ENCODE measurements around the gene RNF38. TPM values are rescaled to one million over a fixed set of nuclear protein-coding genes. Genes with fewer than 3 reads are reported as not detected.
A peak's percentile ranks its signal among the peaks of the same experiment; 100 is the strongest.
"Not testable (repeated sequence)": the region's sequence is repeated elsewhere in the genome, so short reads cannot be mapped to it uniquely, and the experiment has no call there.

RNF38 gene
- polyA plus RNA-seq, 3 donors from 2014 or later, result 8.3 to 24.1 (median 15.3) TPM

DNA sequence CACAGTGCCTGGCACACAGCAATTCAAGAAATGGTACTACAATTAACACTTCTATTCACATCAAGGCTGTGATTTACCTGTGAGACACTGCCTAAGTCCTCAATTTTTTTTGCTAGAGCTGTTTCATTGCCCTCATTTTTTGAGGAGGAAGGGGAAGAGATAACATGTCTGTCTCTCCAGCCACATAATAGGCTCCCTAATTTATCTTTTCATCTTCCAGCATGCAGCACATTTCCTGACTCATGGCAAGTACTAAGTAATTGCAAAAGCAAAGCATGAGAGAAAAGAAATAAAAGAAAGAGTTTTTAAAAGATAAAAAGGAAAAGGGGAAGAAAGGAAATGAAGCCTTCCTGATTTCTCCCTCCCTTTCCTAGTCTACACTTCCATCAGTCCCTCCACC, 26.9 kb upstream of the RNF38 start:
- no peak for DNase-seq
- Mint-ChIP-seq H3K27me3 (ENCODE audit: low read depth in 3 of 3) (no peaks in the 10 kb centered on the region), H3K36me3 (peaks cover 0 to 7% (median 5%) of the 10 kb centered on the region in 3 donors), H3K27ac (peak overlapping the region in 2 of 6 donors; percentile 15 to 18), H3K4me1 (peaks cover 18 to 54% of the 10 kb centered on the region in 2 donors), H3K4me3 (no peak overlapping the region), H3K9me3 (no peaks in the 10 kb centered on the region)

DNA sequence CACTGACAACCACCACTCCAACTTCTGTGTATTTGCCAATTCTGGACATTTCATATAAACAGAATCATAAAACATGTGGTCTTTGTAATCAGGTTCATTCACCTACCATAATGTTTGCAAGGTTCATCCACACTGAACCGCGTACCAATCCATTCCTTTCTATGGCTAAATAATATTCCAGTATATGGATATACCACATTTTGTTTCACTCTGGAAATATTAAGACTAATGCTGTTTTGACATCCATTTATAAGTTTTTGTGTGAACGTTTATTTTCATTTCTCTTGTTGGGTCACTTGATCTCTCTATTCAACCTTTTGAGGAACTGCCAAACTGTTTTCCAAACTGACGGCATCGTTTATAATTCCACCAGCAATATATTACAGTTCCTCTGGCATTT, 26.3 kb upstream of the RNF38 start:
- no peak for DNase-seq
- Mint-ChIP-seq H3K4me3 (no peak overlapping the region), H3K27me3 (ENCODE audit: low read depth in 3 of 3) (no peaks in the 10 kb centered on the region), H3K36me3 (peaks cover 0 to 7% (median 5%) of the 10 kb centered on the region in 3 donors), H3K27ac (peak overlapping the region in 1 of 6 donors; percentile 62), H3K4me1 (peaks cover 18 to 54% of the 10 kb centered on the region in 2 donors), H3K9me3 (no peaks in the 10 kb centered on the region)

DNA sequence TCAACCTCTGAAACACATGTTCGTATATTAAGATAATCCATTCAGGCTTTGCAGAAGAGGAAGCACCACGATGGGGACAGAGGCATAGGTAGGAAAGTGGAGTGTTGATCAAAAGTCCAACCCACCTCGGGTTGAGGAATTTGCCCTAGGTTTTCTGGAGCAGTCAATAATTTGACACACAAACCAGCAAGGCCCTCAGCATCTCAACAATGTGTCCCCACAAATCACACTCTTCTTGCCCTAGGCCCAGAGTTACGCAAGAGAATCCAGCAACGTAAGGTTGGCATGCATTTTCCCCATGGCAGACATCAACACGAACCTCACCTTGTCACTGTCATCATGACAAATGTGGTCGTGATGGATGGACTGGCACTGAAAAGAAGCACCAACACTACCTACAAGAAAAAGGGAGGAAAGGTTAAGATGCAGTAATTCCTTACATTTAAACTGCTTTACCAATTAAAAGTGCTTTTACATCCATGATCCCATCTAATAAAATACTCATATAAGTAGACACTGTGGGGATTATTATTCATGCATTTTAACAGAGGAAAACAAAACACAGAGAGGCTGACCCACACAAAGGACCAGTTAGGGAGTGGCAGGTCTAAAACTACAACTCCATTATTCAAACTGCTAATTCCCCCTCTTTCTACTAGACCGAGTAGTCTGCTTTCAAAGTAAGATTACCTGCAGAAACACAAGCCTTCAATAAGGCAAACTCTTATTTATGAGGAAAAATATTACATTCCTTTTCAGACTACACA, 24.4 kb upstream of the RNF38 start:
- Mint-ChIP-seq H3K27me3 (ENCODE audit: low read depth in 3 of 3) (peaks cover 0 to 2% (median 0%) of the 10 kb centered on the region in 3 donors), H3K27ac (peak overlapping the region in 3 of 6 donors; percentile 8 to 22 (median 10)), H3K9me3 (no peaks in the 10 kb centered on the region), H3K36me3 (peaks cover 6 to 9% (median 8%) of the 10 kb centered on the region in 3 donors), H3K4me3 (no peak overlapping the region), H3K4me1 (peaks cover 14 to 39% of the 10 kb centered on the region in 2 donors)
- DNase-seq, result no peak

DNA sequence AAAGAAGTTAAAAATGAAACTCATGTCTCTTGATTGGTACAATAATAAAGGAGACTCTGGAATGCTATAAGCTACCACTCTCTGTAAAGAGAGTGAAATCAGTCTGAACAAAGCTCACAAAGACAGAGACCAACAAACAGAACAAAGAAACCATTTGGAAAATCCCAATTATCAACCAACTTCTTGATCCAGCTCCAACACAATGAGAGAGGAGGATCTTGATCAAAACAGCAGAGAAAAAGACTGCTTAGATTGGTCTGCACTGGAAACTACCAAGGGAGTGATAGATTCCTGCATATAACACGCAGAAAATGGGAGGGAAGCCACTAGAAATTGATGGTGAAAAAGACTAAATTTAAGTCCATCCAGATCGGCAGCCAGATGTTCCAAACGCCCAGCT, 23.1 kb upstream of the RNF38 start:
- H3K36me3 Mint-ChIP-seq, result peaks cover 6 to 9% (median 8%) of the 10 kb centered on the region in 3 donors
- no peaks in the 10 kb centered on the region for H3K9me3 Mint-ChIP-seq
- peaks cover 0 to 2% (median 0%) of the 10 kb centered on the region in 3 donors for H3K27me3 Mint-ChIP-seq (ENCODE audit: low read depth in 3 of 3)
- peak overlapping the region in 3 of 6 donors; percentile 12 to 25 (median 24) for H3K27ac Mint-ChIP-seq
- no peak overlapping the region for H3K4me3 Mint-ChIP-seq
- no peak for DNase-seq
- peaks cover 14 to 33% of the 10 kb centered on the region in 2 donors for H3K4me1 Mint-ChIP-seq

DNA sequence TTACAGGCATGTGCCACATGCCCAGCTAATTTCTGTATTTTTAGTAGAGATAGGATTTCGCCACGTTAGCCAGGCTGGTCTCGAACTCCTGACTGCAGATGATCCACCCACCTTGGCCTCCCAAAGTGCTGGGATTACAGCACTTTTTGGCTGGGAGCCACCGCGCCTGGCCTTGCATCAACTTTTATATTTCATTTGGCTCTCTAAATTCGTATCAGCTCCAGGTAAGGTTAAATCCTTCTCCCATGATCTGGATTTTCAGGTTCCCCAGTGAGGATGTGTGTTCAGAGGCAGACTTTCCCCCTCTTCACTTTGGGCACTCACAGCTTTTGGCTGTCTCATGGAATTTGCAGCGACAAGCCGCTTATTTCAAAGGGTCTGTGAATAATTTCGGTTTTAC, 16.8 kb upstream of the RNF38 start:
- Mint-ChIP-seq H3K36me3 (peaks cover 4 to 8% (median 6%) of the 10 kb centered on the region in 3 donors), H3K4me1 (peaks cover 5 to 11% of the 10 kb centered on the region in 2 donors), H3K4me3 (no peak overlapping the region), H3K27ac (no peak overlapping the region), H3K27me3 (ENCODE audit: low read depth in 3 of 3) (peaks cover 0 to 2% (median 0%) of the 10 kb centered on the region in 3 donors), H3K9me3 (no peaks in the 10 kb centered on the region)
- DNase-seq, result no peak

DNA sequence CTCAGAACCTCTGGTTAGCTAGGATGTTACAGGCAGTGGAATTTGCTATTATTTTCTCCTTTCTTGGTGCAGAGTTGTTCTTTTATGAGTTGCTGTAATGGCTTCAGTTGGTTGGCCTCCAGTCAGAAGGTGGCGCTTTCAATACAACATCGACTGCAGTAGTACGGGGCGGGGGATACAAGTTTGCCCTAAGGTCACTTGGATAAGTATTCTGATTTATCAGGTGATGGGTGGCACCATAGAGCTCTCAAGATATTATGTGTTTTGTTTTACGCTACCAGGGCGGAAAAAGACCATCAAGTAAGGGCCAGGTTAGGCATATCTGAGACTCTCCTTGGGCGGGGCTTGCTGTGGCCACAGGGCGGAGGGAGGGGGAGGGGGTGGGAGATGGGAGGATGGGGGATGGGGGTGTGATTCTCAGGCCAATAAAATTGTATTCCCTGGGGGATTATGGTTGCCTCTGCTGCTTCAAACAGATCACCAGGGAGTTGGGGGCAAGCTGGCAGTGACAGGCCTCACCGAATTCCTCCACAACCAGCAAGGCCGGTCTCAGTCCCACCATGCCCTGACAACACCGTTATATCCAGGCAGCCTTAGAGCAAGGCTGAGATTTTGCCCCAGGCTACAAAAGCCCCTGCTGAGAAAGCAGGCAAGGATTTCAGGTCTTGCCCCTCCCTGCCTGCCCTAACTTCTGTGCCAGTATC, 15.9 kb upstream of the RNF38 start:
- Mint-ChIP-seq H3K36me3 (peaks cover 4 to 7% (median 5%) of the 10 kb centered on the region in 3 donors), H3K27me3 (ENCODE audit: low read depth in 3 of 3) (peaks cover 0 to 2% (median 0%) of the 10 kb centered on the region in 3 donors), H3K27ac (no peak overlapping the region), H3K4me3 (no peak overlapping the region), H3K4me1 (peaks cover 5 to 19% of the 10 kb centered on the region in 2 donors), H3K9me3 (no peaks in the 10 kb centered on the region)
- no peak for DNase-seq

DNA sequence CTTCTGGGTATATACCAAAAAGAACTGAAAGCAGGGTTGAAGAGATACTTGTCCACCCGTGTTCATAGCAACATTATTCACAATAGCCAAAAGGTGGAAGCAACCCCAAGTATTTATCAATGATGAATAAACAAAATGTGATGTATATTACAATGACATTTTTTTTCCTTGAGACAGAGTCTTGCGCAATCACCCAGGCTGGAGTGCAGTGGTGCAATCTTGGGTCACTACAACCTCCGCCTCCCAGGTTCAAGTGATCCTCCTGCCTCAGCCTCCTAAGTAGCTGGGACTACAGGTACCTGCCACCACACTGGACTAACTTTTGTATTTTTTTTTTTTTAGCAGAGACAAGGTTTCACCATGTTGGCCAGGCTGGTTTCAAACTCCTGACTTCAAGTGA, 11.3 kb upstream of the RNF38 start:
- not testable (repeated sequence) for H3K36me3 Mint-ChIP-seq; DNase-seq; H3K4me3 Mint-ChIP-seq; H3K27me3 Mint-ChIP-seq (ENCODE audit: low read depth in 3 of 3); H3K9me3 Mint-ChIP-seq
- H3K27ac Mint-ChIP-seq, result peak overlapping the region in 2 of 6 donors; percentile 54 to 55
- H3K4me1 Mint-ChIP-seq, result peaks cover 11 to 35% of the 10 kb centered on the region in 2 donors

DNA sequence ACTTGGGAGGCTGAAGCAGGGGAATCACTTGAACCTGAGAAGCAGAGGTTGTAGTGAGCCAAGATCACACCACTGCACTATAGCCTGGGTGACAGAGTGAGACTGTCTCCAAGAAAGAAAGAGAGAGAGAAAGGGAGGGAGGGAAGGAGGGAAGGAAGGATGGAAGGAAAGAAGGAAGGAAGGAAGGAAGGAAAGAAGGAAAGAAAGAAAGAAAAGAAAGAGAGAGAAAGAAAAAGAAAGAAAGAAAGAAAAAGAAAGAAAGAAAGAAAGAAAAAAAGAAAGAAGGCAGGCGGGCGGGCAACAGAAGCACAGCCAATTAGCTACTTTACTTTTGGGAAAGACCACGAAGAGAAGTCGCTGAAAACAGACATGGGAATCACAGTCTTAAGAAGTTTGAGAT, 9.0 kb upstream of the RNF38 start:
- peaks cover 11 to 35% of the 10 kb centered on the region in 2 donors for H3K4me1 Mint-ChIP-seq
- not testable (repeated sequence) for DNase-seq; H3K27me3 Mint-ChIP-seq (ENCODE audit: low read depth in 3 of 3); H3K4me3 Mint-ChIP-seq; H3K36me3 Mint-ChIP-seq; H3K9me3 Mint-ChIP-seq
- H3K27ac Mint-ChIP-seq, result peak overlapping the region in 1 of 6 donors; percentile 55

DNA sequence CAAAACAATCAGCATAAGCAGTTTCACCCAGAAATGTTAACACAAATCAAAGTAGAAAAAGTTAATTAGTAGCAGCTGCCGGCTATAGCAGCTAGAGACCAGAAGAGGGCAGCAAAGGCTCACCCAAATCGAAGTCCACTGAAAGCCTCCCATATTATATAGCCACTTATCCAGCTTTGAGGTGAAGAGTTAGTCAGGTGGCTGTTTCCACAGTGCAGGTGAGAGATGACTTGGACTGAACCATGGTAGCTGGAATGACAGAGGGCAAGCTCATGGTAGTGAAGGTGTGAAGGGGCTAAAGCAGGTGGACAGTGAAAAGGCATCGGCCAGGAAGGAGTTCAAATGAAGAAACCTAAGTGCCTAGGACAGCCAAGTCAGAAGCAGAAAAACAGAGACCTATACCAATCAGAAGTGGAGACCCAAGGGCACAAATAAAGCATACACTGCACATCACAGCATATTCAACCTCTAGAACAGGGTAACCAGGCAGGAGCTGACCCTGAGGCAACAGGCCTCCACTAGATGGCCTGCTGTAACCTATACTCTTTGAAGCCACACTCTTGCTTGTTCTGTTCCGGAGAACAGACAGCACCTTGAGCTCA, 7.2 kb upstream of the RNF38 start:
- peak; percentile 55 to 71 (median 59) for DNase-seq
- peaks cover 9 to 27% of the 10 kb centered on the region in 2 donors for H3K4me1 Mint-ChIP-seq
- peak overlapping the region; percentile 2 to 88 (median 76) for H3K27ac Mint-ChIP-seq
- H3K27me3 Mint-ChIP-seq (ENCODE audit: low read depth in 3 of 3), result peaks cover 0 to 2% (median 0%) of the 10 kb centered on the region in 3 donors
- no peaks in the 10 kb centered on the region for H3K36me3 Mint-ChIP-seq
- H3K4me3 Mint-ChIP-seq, result no peak overlapping the region
- H3K9me3 Mint-ChIP-seq, result no peaks in the 10 kb centered on the region

DNA sequence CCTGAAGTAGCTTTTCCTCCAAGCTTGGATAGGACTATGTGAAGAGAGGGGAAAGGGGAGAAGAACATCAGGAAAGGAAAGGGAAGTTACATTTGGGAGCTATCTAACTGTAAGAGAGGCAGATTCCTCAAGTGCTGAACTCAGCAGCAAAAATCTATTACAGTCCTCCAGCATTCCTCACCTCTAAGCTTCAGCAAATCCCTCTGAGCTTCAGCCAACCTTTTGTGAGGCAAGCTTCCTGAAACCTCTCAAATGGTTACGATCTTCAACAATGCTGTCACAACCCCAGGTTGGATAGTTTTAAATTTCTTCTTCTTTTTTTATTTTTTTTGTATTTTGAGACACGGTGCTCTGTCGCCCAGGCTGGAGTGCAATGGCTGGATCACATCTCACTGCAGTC, 2.5 kb upstream of the RNF38 start:
- H3K9me3 Mint-ChIP-seq, result no peaks in the 10 kb centered on the region
- no peak for DNase-seq
- H3K27me3 Mint-ChIP-seq (ENCODE audit: low read depth in 3 of 3), result peaks cover 14 to 20% (median 17%) of the 10 kb centered on the region in 3 donors
- H3K4me3 Mint-ChIP-seq, result peak overlapping the region; percentile 14 to 61 (median 41)
- H3K27ac Mint-ChIP-seq, result peak overlapping the region in 5 of 6 donors; percentile 18 to 98 (median 68)
- H3K36me3 Mint-ChIP-seq, result no peaks in the 10 kb centered on the region
- H3K4me1 Mint-ChIP-seq, result peaks cover 31 to 47% of the 10 kb centered on the region in 2 donors

DNA sequence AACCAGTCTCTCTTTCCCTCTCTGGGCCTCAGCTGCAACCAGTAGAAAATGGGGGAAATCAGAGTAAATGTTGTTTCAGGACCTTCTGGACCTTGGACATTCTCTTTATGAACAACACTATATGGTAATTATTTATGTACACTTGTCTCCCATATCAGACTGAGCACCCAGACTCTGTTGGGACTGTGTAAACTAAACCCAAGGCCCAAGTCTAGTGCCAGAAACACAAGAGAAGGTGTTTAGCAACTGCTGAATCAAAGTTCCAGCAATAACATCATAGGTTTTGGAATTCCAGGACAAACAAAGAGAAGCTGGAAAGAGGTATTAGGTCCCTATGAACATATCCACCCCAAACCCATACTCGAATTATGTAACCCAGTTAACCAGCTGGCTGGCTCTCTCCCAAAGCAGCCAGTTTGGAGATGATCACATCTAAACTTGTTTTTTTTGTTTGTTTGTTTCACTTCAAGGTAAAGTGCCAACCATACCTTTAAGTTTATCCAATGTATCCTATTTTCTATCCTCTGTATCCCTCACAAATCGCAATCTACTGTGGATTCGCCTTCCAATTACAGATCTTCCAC, 1.9 kb upstream of the RNF38 start:
- Mint-ChIP-seq H3K36me3 (no peaks in the 10 kb centered on the region), H3K27ac (peak overlapping the region; percentile 93 to 98 (median 96)), H3K27me3 (ENCODE audit: low read depth in 3 of 3) (peaks cover 14 to 20% (median 17%) of the 10 kb centered on the region in 3 donors), H3K9me3 (no peaks in the 10 kb centered on the region), H3K4me1 (peaks cover 27 to 43% of the 10 kb centered on the region in 2 donors), H3K4me3 (peak overlapping the region; percentile 90 to 93 (median 92))
- DNase-seq, result no peak

DNA sequence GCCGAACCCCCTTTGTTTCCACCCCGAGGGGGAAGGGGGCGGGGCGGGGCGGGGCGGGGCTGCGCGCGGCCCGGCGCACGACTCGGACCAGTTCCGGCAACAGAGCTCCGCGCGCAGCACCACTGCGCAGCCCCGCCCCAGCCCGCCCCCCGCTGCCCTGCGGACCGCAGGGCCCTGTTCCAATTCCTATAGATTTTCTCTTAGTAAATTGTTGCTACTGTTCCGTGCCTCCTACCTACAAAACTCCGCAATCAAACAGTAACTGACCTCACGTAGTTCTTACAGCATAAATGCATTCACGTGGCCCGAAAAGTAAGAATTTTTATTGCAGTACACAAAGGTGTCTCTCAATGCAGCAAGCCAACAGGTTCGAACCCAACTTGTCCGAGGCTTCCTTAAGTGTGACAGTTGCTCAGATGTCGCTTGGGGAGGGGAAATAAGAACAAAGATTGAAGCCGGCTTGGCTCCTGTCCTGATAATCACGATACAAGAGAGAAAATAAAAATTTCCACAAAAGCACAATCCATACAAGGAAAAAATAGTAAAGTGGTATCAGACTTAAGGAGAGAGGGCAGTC, 1.2 kb upstream of the RNF38 start:
- Mint-ChIP-seq H3K4me3 (peak overlapping the region; percentile 90 to 93 (median 92)), H3K27ac (peak overlapping the region; percentile 93 to 98 (median 98)), H3K4me1 (peaks cover 31 to 45% of the 10 kb centered on the region in 2 donors), H3K36me3 (no peaks in the 10 kb centered on the region), H3K27me3 (ENCODE audit: low read depth in 3 of 3) (peaks cover 14 to 20% (median 17%) of the 10 kb centered on the region in 3 donors), H3K9me3 (no peaks in the 10 kb centered on the region)
- DNase-seq, result no peak

Measured in immature natural killer cell (primary cell).